HFF-Myc (cell line): ENCODE measurements around the gene DNAJB9.
A peak's percentile ranks its signal among the peaks of the same experiment; 100 is the strongest.

Source experiments
- DNase-seq: peaks from one replicate; pipeline ENCODE4 v3.0.0-alpha.2; 2011; ENCODE audit warnings: low read depth; ENCODE audit errors: extremely low read depth
- H3K4me3 ChIP-seq: replicated peaks from 2 replicates; pipeline ENCODE4 v1.5.1; 2011; ENCODE audit warnings: low read depth, mild to moderate bottlenecking, control low read depth, low read length
- CTCF ChIP-seq: IDR thresholded peaks from 2 replicates; pipeline ENCODE4 v1.5.1; 2012; ENCODE audit warnings: mild to moderate bottlenecking, low read depth, low read length, control low read depth; ENCODE audit errors: missing control alignments

DNAJB9 gene

GRCh38 chr7:108584211-108584610, 14.5 kb downstream of the DNAJB9 start:
- H3K4me3 ChIP-seq = no peak overlapping the region
- TF ChIP-seq CTCF = no peak
- no peak for DNase-seq

GRCh38 chr7:108585843-108586242, 16.2 kb downstream of the DNAJB9 start:
- no peak for DNase-seq
- no peak for TF ChIP-seq CTCF
- no peak overlapping the region for H3K4me3 ChIP-seq

- TF ChIP-seq CTCF = no peak
- no peak for DNase-seq
These were observed 16.6 kb downstream of the DNAJB9 start for GRCh38 chr7:108586274-108586710.

GRCh38 chr7:108589199-108589598, 19.5 kb downstream of the DNAJB9 start:
- no peak for DNase-seq
- no peak overlapping the region for H3K4me3 ChIP-seq
- TF ChIP-seq CTCF = no peak

More at GRCh38 chr7:108586274-108586710, 16.6 kb downstream of the DNAJB9 start:
- H3K4me3 ChIP-seq = no peak overlapping the region

- no peak for DNase-seq
- TF ChIP-seq CTCF = no peak
- H3K4me3 ChIP-seq = no peak overlapping the region
These were observed 20.2 kb downstream of the DNAJB9 start for GRCh38 chr7:108589874-108590273.

- no peak overlapping the region for H3K4me3 ChIP-seq
- DNase-seq = no peak
- no peak for TF ChIP-seq CTCF
These were observed 20.9 kb downstream of the DNAJB9 start for GRCh38 chr7:108590606-108591005.

GRCh38 chr7:108592646-108593201, 23.1 kb downstream of the DNAJB9 start:
- TF ChIP-seq CTCF = peak; percentile 24
- no peak overlapping the region for H3K4me3 ChIP-seq
- DNase-seq = no peak
